Measurements from ENCODE around the gene TBCD.

- TF ChIP-seq SUZ12 (IDR thresholded peaks at IDR 0.05) (no peak), ELF4 (IDR thresholded peaks at IDR 0.05) (no peak), FOXA1 (IDR thresholded peaks at IDR 0.05) (no peak), BHLHE40 (IDR thresholded peaks at IDR 0.05; ENCODE audit: borderline replicate concordance) (no peak)
These were observed 189.4 kb downstream of the TBCD start for GRCh38 chr17:82941021-82942001.

Measured in HEK293T (cell line).